Natural killer cell (primary cell): ENCODE measurements around the gene DGKB. TPM values are rescaled to one million over a fixed set of nuclear protein-coding genes. Genes with fewer than 3 reads are reported as not detected.

Experiments
- ATAC-seq, 3 donors: fragments of 150-1000 bp in 2 of 3; fragments of 200-7000 bp in 1 of 3; cut with Tn5 transposase; 1 replicate in 1 of 3; 2 replicates in 2 of 3; pipeline ENCODE4 v1.10.0; 2021; ENCODE audit warnings: mild to moderate bottlenecking in 2 of 3, moderate library complexity in 2 of 3
- DNase-seq, 2 donors: peaks; one replicate each; pipeline versions ENCODE4 v3.0.0 to v3.0.0-alpha.2; 2013 to 2021; ENCODE audit warnings: mixed read lengths in 1 of 2
- H3K27ac ChIP-seq: one replicate; pipeline ENCODE4 v1.5.1; 2013; ENCODE audit warnings: mild to moderate bottlenecking, low read length
- H3K27me3 ChIP-seq: one replicate; pipeline ENCODE4 v1.6.1; 2013; ENCODE audit warnings: low read length; ENCODE audit not compliant: control insufficient read depth, insufficient read depth
- H3K36me3 ChIP-seq: one replicate; pipeline ENCODE4 v1.6.1; 2013; ENCODE audit warnings: low read length; ENCODE audit not compliant: control insufficient read depth, insufficient read depth
- H3K4me1 ChIP-seq: one replicate; pipeline ENCODE4 v1.6.1; 2013; ENCODE audit warnings: low read length; ENCODE audit not compliant: control insufficient read depth, insufficient read depth
- H3K4me3 ChIP-seq: one replicate; pipeline ENCODE4 v1.5.1; 2013; ENCODE audit warnings: low read length
- H3K9me3 ChIP-seq: one replicate; pipeline ENCODE4 v1.6.1; 2013; ENCODE audit warnings: low read length; ENCODE audit not compliant: control insufficient read depth, insufficient read depth
- H3K27ac Mint-ChIP-seq, 2 donors: one replicate each; pipeline ENCODE4 v1.8.0; 2022; ENCODE audit warnings: mild to moderate bottlenecking in 2 of 2, mixed read lengths in 2 of 2, moderate library complexity in 1 of 2
- H3K27me3 Mint-ChIP-seq, 2 donors: one replicate each; pipeline ENCODE4 v1.8.0; 2022; ENCODE audit warnings: low read depth in 2 of 2, mixed read lengths in 2 of 2
- H3K36me3 Mint-ChIP-seq: one replicate; pipeline ENCODE4 v1.8.0; 2022; ENCODE audit warnings: mixed read lengths
- H3K4me1 Mint-ChIP-seq, 2 donors: one replicate each; pipeline ENCODE4 v1.8.0; 2022; ENCODE audit warnings: mixed read lengths in 2 of 2
- H3K4me3 Mint-ChIP-seq: one replicate; pipeline ENCODE4 v1.8.0; 2022; ENCODE audit warnings: mild to moderate bottlenecking, moderate library complexity, mixed read lengths
- H3K9me3 Mint-ChIP-seq, 2 donors: one replicate each; pipeline ENCODE4 v1.8.0; 2022; ENCODE audit warnings: mixed read lengths in 2 of 2
- WGBS: methylation state at CpG from one replicate; pipeline ENCODE4 v1.1.7; 2013; ENCODE audit warnings: missing lambda C conversion rate; ENCODE audit not compliant: insufficient coverage; 5-methylcytosine and 5-hydroxymethylcytosine counted together
- intact Hi-C: fragments of 100-400 bp; cut with micrococcal nuclease; formaldehyde crosslinking; loops from one replicate; pipeline ENCODE4 v1.14.2; 2022
- total RNA-seq, 4 donors: library from RNA; stranded (reverse); fragments of 120-200 nt in 1 of 4; gene quantifications; one replicate each; pipeline versions ENCODE4 v1.2.3 to v1.2.4, GENCODE V29; 2013 to 2022
- TF ChIP-seq, protein P1 (sequence below): fragments of 200-600 bp; IDR thresholded peaks from one replicate; pipeline ENCODE4 v1.8.0; 2022; ENCODE audit warnings: antibody characterized with exemption

Gene DGKB
- total RNA-seq, 3 donors from 2014 or later (not counting 1 experiment from before 2014, with no cell fraction given), result not detected

DNA sequence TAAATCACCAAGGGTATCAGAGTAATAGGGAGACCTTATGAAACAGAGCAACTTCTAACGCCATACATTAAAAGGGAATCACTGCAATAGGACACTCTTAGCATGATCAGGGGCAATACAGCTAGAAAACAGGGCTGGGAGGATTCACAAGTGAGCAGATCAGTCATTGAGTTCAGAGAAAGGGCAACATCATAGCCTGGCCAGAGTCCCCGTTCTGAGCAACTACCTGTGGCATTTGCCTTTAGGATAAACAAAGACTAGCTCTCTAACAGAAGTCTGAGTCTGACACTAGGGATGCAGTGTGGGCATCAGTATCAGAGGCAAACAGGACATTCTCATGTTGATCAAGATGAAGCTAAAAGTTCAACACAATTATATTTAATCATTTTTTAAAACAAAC, 297.9 kb downstream of the DGKB start:
- TF ChIP-seq, protein P1, sequence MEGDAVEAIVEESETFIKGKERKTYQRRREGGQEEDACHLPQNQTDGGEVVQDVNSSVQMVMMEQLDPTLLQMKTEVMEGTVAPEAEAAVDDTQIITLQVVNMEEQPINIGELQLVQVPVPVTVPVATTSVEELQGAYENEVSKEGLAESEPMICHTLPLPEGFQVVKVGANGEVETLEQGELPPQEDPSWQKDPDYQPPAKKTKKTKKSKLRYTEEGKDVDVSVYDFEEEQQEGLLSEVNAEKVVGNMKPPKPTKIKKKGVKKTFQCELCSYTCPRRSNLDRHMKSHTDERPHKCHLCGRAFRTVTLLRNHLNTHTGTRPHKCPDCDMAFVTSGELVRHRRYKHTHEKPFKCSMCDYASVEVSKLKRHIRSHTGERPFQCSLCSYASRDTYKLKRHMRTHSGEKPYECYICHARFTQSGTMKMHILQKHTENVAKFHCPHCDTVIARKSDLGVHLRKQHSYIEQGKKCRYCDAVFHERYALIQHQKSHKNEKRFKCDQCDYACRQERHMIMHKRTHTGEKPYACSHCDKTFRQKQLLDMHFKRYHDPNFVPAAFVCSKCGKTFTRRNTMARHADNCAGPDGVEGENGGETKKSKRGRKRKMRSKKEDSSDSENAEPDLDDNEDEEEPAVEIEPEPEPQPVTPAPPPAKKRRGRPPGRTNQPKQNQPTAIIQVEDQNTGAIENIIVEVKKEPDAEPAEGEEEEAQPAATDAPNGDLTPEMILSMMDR, result no peak
- no peaks in the 10 kb centered on the region for H3K4me1 Mint-ChIP-seq
- Histone ChIP-seq H3K36me3 (no peaks in the 10 kb centered on the region), H3K27ac (no peak overlapping the region), H3K9me3 (peaks cover 2% of the 10 kb centered on the region), H3K4me1 (no peaks in the 10 kb centered on the region), H3K4me3 (no peak overlapping the region), H3K27me3 (no peaks in the 10 kb centered on the region)
- peaks cover 7% of the 10 kb centered on the region for H3K36me3 Mint-ChIP-seq
- no peak for ATAC-seq
- peaks cover 13 to 25% of the 10 kb centered on the region in 2 donors for H3K9me3 Mint-ChIP-seq
- 78% methylated on average over 2 of the region's 2 CpGs for WGBS
- H3K27ac Mint-ChIP-seq, result no peak overlapping the region
- no peak overlapping the region for H3K4me3 Mint-ChIP-seq
- DNase-seq, result no peak
- H3K27me3 Mint-ChIP-seq, result no peaks in the 10 kb centered on the region
- intact Hi-C loops, result no loop called here

DNA sequence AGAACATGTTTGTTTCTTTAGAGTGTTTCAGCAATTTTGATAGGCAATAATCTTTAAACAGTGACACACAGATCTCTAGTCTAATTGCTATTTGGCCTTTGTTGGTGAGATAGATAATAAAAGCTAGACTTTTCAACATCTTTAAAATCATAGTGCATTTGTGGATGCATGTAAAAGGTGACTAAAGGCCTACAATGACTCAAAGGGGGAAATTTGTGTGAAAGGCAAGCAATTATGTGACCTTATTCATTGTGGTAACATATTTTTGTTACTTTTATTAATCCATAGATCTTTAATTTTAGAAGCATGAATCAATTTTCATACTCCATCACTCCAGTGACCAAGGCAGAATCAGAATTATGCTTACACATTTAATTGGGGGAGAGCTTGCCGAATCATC, 299.7 kb downstream of the DGKB start:
- WGBS, result no CpG with 5 or more reads among the region's 1 CpG
- Histone ChIP-seq H3K27ac (no peak overlapping the region), H3K4me3 (no peak overlapping the region), H3K27me3 (no peaks in the 10 kb centered on the region), H3K9me3 (peaks cover 2% of the 10 kb centered on the region), H3K36me3 (no peaks in the 10 kb centered on the region), H3K4me1 (no peaks in the 10 kb centered on the region)
- DNase-seq, result no peak
- intact Hi-C loops, result no loop called here
- peaks cover 15 to 22% of the 10 kb centered on the region in 2 donors for H3K9me3 Mint-ChIP-seq
- no peak for ATAC-seq
- no peak overlapping the region for H3K4me3 Mint-ChIP-seq
- H3K27me3 Mint-ChIP-seq, result no peaks in the 10 kb centered on the region
- TF ChIP-seq, protein P1, result no peak
- no peaks in the 10 kb centered on the region for H3K4me1 Mint-ChIP-seq
- H3K36me3 Mint-ChIP-seq, result peaks cover 7% of the 10 kb centered on the region
- H3K27ac Mint-ChIP-seq, result no peak overlapping the region

DNA sequence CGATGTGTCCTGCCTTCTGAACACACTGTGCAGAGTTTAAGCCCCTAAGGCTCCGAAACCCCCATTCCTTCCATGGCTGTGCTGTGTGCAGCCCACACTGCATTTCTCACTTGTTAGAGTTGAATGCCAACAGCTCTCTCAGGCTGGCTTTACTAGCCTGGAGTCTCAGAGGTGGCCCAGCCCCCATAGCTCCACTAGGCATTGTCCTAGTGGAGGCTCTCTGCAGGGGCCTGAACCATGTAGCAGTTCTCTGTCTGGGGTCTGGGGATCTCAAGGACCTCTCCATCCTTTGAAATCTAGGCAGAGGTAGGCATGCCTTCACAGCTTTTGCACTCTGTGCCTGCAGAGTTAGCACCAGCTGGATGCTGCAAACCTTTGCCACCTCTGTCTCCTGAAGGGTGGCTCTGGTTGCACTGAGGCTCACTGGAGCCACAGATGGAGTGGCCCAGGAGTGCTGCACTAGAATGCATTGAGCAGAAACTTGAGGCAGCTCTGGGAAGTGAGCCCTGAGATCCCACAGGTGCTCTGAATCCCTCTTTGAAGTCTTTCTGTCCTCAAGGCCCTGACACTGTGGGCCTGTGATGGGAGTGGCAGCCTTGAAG, 301.7 kb downstream of the DGKB start:
- H3K36me3 ChIP-seq, result no peaks in the 10 kb centered on the region
- peaks cover 17 to 27% of the 10 kb centered on the region in 2 donors for H3K9me3 Mint-ChIP-seq
- intact Hi-C loops, result no loop called here
- H3K4me3 ChIP-seq, result no peak overlapping the region
- no peak for ATAC-seq
- no peak for DNase-seq
- H3K4me3 Mint-ChIP-seq, result no peak overlapping the region
- peaks cover 2% of the 10 kb centered on the region for H3K9me3 ChIP-seq
- no peak overlapping the region for H3K27ac Mint-ChIP-seq
- no peaks in the 10 kb centered on the region for H3K27me3 ChIP-seq
- H3K27ac ChIP-seq, result no peak overlapping the region
- H3K4me1 ChIP-seq, result no peaks in the 10 kb centered on the region
- peaks cover 7% of the 10 kb centered on the region for H3K36me3 Mint-ChIP-seq
- no peaks in the 10 kb centered on the region for H3K4me1 Mint-ChIP-seq
- no peaks in the 10 kb centered on the region for H3K27me3 Mint-ChIP-seq
- TF ChIP-seq, protein P1, result no peak
- WGBS, result 82% methylated on average over 2 of the region's 2 CpGs

DNA sequence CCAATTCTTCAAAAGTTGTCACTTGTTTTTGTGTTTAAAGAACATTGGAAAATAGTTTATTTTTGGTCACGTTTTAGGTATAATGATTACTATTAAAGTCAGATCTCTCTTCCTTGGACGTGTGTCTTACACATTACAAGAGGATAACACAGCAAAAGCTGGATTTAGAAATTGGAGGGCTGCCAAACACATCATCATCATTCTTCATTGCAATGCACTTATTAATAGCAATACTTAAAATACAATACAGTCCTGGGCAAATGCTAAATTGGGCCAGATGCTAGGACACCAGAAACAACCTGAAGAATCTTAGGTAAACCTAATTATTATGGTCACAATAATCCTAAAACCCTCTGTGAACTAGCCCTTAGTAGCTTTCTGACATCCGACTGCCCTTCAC, 303.6 kb downstream of the DGKB start:
- TF ChIP-seq, protein P1, result no peak
- 65% methylated on average over 3 of the region's 3 CpGs for WGBS
- intact Hi-C loops, result no loop called here
- no peak overlapping the region for H3K4me3 Mint-ChIP-seq
- Histone ChIP-seq H3K36me3 (no peaks in the 10 kb centered on the region), H3K9me3 (peaks cover 2% of the 10 kb centered on the region), H3K27ac (no peak overlapping the region), H3K27me3 (no peaks in the 10 kb centered on the region), H3K4me1 (no peaks in the 10 kb centered on the region), H3K4me3 (no peak overlapping the region)
- H3K27ac Mint-ChIP-seq, result no peak overlapping the region
- no peaks in the 10 kb centered on the region for H3K27me3 Mint-ChIP-seq
- ATAC-seq (no peak), DNase-seq (no peak)
- no peaks in the 10 kb centered on the region for H3K4me1 Mint-ChIP-seq
- H3K9me3 Mint-ChIP-seq, result peaks cover 13 to 24% of the 10 kb centered on the region in 2 donors
- H3K36me3 Mint-ChIP-seq, result peaks cover 7% of the 10 kb centered on the region
